SH-SY5Y (cell line): Measurements from ENCODE around the gene SLC41A3.

Experiments
- GATA2 ChIP-seq: IDR thresholded peaks from 2 replicates; pipeline ENCODE4 v1.6.1; 2011; ENCODE audit warnings: mild to moderate bottlenecking, low read depth, low read length
- GATA3 ChIP-seq: IDR thresholded peaks from 2 replicates; pipeline ENCODE4 v1.6.1; 2011; ENCODE audit warnings: low read depth, mild to moderate bottlenecking, low read length, moderate library complexity

DNA sequence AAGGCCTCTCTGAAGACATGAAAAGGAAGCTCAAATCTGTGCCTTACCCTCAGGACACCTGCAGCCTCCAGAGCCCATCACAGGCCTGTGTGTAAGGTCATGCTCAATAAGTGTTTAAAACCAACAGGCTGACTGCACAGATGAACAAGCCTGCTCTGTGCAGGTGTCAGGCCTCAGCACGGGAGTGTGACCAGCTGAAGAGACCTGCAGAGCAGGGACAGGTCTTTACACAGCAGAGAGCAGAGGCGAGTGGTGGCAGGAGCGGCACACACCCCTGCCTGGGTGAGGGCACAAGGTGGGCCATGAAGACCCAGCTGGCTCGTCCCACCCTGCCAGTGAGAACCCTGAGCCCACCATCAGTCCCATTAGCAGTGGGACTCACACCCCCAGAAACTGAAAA, 58.1 kb downstream of the SLC41A3 start:
- TF ChIP-seq GATA2 (no peak), GATA3 (no peak)
